ENCODE data around the gene PAPPA2.

PAPPA2 gene

DNA sequence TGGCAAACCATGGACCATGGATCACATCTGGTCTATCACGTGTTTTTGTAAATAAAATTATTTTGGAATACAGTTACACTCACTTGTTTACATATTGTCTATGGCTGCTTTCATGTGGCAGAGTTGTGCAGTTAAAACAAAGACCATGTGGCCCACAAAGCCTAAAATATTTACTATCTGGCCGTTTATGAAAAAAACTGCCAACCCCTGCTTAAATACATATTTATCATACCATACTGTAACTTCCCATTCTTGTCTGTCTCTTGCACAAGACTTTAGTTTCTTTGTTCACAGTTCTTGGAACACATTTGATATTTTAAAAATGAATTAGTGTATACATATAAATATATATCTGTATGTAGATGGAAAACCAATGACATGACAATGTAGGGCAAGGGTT is 141.5 kb downstream of the PAPPA2 start:
- Histone ChIP-seq H3K4me1 (no peaks in the 10 kb centered on the region), H2AFZ (no peak overlapping the region), H3K9ac (no peak overlapping the region), H3K4me3 (ENCODE audit: low read depth, low read length) (no peak overlapping the region), H3K4me2 (ENCODE audit: low read length) (no peak overlapping the region), H3K27me3 (ENCODE audit: control insufficient read depth, insufficient read depth, low read length) (no peaks in the 10 kb centered on the region), H3K36me3 (ENCODE audit: control insufficient read depth, insufficient read depth, low read length) (no peaks in the 10 kb centered on the region), H3K79me2 (no peaks in the 10 kb centered on the region), H3K27ac (no peak overlapping the region), H3K9me3 (ENCODE audit: control insufficient read depth, low read length) (no peaks in the 10 kb centered on the region)
- TF ChIP-seq, protein P1, sequence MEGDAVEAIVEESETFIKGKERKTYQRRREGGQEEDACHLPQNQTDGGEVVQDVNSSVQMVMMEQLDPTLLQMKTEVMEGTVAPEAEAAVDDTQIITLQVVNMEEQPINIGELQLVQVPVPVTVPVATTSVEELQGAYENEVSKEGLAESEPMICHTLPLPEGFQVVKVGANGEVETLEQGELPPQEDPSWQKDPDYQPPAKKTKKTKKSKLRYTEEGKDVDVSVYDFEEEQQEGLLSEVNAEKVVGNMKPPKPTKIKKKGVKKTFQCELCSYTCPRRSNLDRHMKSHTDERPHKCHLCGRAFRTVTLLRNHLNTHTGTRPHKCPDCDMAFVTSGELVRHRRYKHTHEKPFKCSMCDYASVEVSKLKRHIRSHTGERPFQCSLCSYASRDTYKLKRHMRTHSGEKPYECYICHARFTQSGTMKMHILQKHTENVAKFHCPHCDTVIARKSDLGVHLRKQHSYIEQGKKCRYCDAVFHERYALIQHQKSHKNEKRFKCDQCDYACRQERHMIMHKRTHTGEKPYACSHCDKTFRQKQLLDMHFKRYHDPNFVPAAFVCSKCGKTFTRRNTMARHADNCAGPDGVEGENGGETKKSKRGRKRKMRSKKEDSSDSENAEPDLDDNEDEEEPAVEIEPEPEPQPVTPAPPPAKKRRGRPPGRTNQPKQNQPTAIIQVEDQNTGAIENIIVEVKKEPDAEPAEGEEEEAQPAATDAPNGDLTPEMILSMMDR (IDR thresholded peaks at IDR 0.05): no peak

DNA sequence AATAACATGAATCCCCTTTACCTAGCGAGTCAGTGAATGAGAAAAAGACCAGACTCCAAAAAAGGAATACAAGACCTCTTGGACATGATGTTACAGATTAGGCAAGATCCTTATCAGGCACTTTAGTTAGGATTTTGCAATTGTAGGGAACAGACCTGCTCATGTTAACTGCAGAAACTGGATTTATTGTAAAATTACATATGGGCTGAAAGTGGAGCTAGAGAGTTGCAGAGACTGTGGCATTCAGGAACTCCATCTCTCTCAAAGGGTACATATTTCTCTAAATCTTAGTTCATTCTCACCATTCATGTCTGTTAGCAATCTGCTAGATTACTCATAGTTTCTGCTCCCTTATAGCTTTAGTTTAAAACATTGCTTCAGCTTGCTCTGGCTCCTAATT is 142.2 kb downstream of the PAPPA2 start:
- Histone ChIP-seq H3K4me3 (ENCODE audit: low read depth, low read length) (no peak overlapping the region), H3K4me2 (ENCODE audit: low read length) (no peak overlapping the region), H3K9me3 (ENCODE audit: control insufficient read depth, low read length) (no peaks in the 10 kb centered on the region), H3K27me3 (ENCODE audit: control insufficient read depth, insufficient read depth, low read length) (no peaks in the 10 kb centered on the region), H3K36me3 (ENCODE audit: control insufficient read depth, insufficient read depth, low read length) (no peaks in the 10 kb centered on the region), H3K27ac (no peak overlapping the region), H3K79me2 (no peaks in the 10 kb centered on the region), H2AFZ (no peak overlapping the region), H3K4me1 (no peaks in the 10 kb centered on the region), H3K9ac (no peak overlapping the region)
- TF ChIP-seq, protein P1 (IDR thresholded peaks at IDR 0.05): no peak

DNA sequence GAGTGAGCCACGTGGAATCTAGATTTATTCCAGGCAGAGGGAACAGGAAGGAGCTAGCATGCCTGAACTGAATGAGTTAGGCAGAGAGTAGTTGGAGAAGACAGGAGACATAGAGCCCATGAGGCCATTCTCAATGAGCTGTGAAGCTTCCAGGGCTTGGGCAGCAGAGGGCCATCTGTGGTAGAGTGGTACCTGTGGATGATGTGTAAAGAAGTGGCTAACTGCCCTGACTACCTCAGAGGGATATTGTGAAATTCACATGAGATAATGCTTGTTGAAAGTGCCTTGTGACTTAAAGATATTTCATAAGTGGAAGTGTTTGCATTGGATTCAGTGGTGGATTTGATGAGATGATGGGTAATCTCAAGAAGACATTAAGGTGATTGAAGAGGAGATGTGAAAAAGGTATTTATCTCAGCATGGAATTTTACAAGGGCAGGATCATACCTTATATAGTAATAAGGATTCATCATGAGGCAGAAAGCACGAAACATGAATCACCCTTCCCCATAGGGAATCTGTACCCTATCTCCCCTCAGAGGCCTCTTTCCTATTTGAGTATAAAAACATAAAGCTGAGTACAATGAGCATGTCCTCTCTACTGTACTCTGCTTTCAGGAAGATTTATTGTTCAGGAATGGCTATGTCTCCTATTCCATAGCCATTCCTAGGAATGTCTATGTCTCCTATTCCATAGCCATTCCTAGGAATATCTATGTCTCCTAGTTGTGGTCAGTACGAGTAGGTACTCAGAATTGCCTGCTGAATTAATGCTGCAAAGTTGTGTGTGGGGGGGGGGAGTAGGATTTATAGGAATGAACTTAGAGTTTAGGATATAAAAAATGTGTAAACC is 146.8 kb downstream of the PAPPA2 start:
- Histone ChIP-seq H3K9me3 (ENCODE audit: control insufficient read depth, low read length) (no peaks in the 10 kb centered on the region), H3K27me3 (ENCODE audit: control insufficient read depth, insufficient read depth, low read length) (no peaks in the 10 kb centered on the region), H3K79me2 (no peaks in the 10 kb centered on the region), H3K4me3 (ENCODE audit: low read depth, low read length) (no peak overlapping the region), H3K9ac (no peak overlapping the region), H3K4me1 (no peaks in the 10 kb centered on the region), H3K36me3 (ENCODE audit: control insufficient read depth, insufficient read depth, low read length) (no peaks in the 10 kb centered on the region), H3K27ac (no peak overlapping the region), H2AFZ (no peak overlapping the region), H3K4me2 (ENCODE audit: low read length) (no peak overlapping the region)
- TF ChIP-seq, protein P1 (IDR thresholded peaks at IDR 0.05): no peak

DNA sequence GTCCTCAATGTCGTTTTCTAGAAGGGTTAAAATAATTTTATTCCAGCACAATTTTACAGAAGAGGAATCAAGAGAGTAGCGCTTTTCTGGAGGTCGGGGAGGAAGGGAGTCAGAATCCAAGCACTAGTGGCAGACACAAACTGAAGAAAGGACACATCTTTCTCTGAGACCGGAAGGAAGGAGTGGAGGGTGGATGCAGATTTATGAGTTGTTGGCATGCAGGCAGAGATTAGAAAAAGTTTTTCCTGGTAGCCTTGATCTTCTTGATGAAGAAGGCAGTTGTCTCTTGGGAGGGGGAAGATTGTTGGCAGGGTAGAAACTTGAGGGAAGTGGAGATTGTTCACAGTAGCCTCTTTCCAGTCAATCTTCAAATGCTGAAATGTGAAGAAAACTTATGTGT is 149.8 kb downstream of the PAPPA2 start:
- Histone ChIP-seq H3K27me3 (ENCODE audit: control insufficient read depth, insufficient read depth, low read length) (no peaks in the 10 kb centered on the region), H3K27ac (no peak overlapping the region), H3K4me1 (no peaks in the 10 kb centered on the region), H2AFZ (no peak overlapping the region), H3K9ac (no peak overlapping the region), H3K9me3 (ENCODE audit: control insufficient read depth, low read length) (no peaks in the 10 kb centered on the region), H3K4me2 (ENCODE audit: low read length) (no peak overlapping the region), H3K79me2 (no peaks in the 10 kb centered on the region), H3K36me3 (ENCODE audit: control insufficient read depth, insufficient read depth, low read length) (no peaks in the 10 kb centered on the region), H3K4me3 (ENCODE audit: low read depth, low read length) (no peak overlapping the region)
- TF ChIP-seq, protein P1 (IDR thresholded peaks at IDR 0.05): no peak

DNA sequence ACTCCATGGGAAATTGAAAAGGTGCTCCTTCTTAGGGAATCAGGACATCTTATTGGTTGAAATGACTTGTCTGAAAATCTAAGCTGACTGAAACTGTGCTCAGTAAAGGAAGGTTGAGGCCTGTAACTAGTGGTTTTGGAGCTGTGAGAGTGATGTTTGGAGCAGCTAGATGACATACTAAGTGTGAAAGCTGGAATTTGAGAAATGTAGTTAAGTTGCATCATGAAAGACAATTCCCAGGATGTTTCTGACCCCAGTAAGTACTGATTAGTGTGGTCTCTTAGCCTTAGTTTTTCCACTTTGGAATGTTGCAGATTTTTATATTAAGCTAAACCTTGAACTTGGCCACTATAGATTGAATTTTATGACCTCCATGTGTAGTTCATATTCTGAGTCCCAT is 154.9 kb downstream of the PAPPA2 start:
- Histone ChIP-seq H3K27me3 (ENCODE audit: control insufficient read depth, insufficient read depth, low read length) (no peaks in the 10 kb centered on the region), H3K9ac (no peak overlapping the region), H3K36me3 (ENCODE audit: control insufficient read depth, insufficient read depth, low read length) (no peaks in the 10 kb centered on the region), H3K4me2 (ENCODE audit: low read length) (no peak overlapping the region), H3K4me1 (no peaks in the 10 kb centered on the region), H3K4me3 (ENCODE audit: low read depth, low read length) (no peak overlapping the region), H3K9me3 (ENCODE audit: control insufficient read depth, low read length) (no peaks in the 10 kb centered on the region), H3K79me2 (no peaks in the 10 kb centered on the region), H2AFZ (no peak overlapping the region), H3K27ac (no peak overlapping the region)
- TF ChIP-seq, protein P1 (IDR thresholded peaks at IDR 0.05): no peak
